Epithelial cell of proximal tubule (primary cell): ENCODE data around the gene KANSL1L. TPM values are rescaled to one million over a fixed set of nuclear protein-coding genes. Genes with fewer than 3 reads are reported as not detected.

Experiments
- DNase-seq: peaks from one replicate; pipeline ENCODE4 v3.0.0-alpha.2; 2011; ENCODE audit warnings: low read depth
- H3K4me3 ChIP-seq: 2 replicates; pipeline ENCODE4 v1.5.1; 2011; ENCODE audit warnings: low read depth, mild to moderate bottlenecking, low read length
- total RNA-seq: library from RNA; depleted of rRNA; stranded (reverse); fragments of >200 nt; gene quantifications from 2 replicates; pipeline ENCODE4 v1.2.3, GENCODE V29; 2015
- TF ChIP-seq, protein P1 (sequence below): conservative IDR thresholded peaks from 2 replicates; pipeline ENCODE4 v1.5.1; 2012; ENCODE audit warnings: low read depth, mild to moderate bottlenecking, low read length

KANSL1L gene
- total RNA-seq, 1 donor from 2014 or later: 5.6 TPM

DNA sequence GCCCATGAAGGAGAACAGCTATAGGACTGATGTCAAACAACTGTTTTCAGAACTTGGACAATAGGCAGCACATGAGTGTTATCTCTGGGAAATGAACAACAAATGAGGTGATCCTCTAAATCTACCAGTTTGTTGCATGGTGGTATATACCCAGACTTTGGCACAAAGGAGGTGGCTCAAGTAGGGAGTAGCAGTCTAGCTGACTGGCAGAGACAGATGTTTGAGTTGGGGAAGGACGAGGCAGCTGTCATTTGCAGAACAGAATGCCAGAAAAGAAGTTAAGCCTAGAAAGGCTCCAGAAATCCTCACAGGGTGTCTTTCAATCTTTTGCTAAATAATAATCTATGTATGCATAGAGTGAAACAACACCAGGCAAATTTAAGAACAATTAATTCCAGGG lies 121.4 kb downstream of the KANSL1L start:
- no peak overlapping the region for H3K4me3 ChIP-seq
- DNase-seq: no peak
- TF ChIP-seq, protein P1, sequence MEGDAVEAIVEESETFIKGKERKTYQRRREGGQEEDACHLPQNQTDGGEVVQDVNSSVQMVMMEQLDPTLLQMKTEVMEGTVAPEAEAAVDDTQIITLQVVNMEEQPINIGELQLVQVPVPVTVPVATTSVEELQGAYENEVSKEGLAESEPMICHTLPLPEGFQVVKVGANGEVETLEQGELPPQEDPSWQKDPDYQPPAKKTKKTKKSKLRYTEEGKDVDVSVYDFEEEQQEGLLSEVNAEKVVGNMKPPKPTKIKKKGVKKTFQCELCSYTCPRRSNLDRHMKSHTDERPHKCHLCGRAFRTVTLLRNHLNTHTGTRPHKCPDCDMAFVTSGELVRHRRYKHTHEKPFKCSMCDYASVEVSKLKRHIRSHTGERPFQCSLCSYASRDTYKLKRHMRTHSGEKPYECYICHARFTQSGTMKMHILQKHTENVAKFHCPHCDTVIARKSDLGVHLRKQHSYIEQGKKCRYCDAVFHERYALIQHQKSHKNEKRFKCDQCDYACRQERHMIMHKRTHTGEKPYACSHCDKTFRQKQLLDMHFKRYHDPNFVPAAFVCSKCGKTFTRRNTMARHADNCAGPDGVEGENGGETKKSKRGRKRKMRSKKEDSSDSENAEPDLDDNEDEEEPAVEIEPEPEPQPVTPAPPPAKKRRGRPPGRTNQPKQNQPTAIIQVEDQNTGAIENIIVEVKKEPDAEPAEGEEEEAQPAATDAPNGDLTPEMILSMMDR: no peak

DNA sequence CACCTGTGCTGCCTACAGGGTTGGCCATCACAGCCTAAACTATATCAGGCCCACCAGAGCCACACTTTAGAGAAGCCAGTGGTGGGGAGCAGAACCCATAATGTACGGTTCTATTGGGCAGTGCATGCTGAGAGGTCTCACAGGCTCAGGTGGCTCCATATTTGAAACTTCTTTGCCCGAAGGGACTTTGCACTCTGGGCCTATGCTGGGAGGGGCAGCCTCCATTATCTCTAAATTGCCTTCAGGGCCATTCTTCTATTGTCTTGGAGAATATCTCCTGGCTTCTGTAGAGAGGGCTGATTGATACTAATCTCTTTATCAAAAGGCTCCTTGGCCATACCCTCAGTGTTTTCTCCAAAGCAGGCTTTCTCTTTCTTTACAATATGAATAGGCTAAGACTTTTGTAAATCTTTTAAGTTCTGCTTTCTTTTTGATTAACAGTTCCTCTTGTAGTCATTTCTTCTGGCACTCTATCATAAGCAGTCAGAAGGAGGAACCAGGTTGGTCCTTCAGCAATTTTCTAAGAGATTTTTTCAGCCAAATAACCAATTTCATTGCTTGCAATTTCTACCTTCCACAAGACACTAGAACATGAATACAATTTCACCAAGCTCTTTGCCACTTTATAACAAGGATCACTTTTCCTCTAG lies 124.2 kb downstream of the KANSL1L start:
- TF ChIP-seq, protein P1: no peak
- H3K4me3 ChIP-seq: no peak overlapping the region
- DNase-seq: no peak

DNA sequence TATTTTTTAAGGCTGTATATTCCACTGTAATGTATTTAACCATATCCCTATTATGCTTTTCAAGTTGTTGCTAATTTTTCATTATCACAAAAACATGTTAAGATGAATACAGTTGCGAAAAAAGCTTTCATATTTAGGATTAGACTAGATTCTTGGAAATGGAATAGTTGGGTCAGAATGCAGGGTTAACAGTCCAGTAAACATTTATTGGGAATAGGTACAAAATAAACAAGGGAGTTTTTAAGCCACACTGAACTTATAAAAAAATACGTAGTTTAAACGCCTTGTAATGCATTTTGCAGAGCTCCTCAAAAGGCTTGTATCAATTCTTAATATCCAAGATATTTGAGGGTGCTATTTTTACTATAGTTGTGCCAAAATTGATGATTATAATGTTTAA lies 133.1 kb downstream of the KANSL1L start:
- TF ChIP-seq, protein P1: no peak
- DNase-seq: no peak
- no peak overlapping the region for H3K4me3 ChIP-seq

DNA sequence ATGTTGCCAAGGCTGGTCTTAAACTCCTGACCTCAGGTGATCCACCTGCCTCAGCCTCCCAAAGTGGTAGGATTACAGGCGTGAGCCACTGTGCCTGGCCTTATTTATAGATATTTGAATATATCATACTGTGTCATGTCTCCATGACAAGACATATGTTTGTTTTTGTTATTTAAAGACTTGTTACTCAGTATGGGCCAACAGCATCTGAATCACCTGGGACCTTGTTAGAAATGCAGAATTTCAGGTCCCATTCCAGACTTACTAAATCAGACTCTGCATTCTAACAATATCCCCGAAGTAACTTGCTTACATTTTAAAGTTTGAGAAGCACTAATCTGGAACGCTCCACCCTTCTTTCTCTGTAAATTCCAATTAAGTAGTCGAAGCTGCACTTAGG lies 135.5 kb downstream of the KANSL1L start:
- no peak overlapping the region for H3K4me3 ChIP-seq
- TF ChIP-seq, protein P1: no peak
- no peak for DNase-seq

DNA sequence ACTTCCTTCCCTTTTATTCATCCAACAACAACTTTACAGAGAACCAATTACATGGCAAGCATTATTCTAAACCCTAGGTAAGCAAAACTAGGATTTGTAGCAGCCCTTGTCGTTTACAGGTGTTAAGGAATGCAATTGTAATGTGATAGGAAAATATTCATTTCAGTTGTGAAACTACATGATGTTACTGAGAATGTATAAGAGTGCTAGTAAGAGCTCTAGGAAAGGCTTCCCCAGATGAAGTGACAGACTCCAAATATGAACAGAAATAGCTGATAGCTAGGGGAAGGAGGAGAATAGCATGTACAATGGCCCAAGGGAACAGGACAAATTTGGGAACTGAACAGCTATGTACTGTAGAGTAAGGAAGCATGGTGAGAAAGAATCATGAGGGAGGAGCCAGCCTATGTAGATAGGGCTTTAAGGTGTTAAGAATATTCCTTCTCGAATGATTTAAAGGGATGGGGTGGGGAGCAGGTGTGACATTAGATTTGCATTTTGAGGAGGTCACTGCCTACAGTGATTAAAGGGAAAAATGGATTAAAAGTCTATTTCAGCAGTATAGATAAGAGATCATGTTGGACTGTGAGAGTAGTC lies 137.0 kb downstream of the KANSL1L start:
- no peak for DNase-seq
- TF ChIP-seq, protein P1: no peak
- no peak overlapping the region for H3K4me3 ChIP-seq

DNA sequence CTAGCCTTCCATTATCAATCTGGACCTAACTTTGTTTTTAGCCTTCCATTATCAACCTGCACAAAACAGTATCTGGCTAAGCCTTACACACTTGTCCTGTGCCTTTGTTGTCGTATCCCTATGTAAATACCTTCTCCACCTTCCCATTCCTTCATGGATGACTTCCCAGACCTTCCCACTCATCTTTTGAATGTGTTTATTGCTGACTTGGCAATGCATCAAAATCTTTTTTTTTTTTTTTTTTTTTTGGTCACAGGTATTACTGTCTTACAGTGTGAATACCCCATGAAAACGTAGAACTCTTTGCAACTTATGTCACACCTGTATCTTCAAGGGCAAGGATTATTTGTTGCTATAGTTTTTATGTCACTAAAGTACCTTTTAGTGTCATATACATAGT lies 143.0 kb downstream of the KANSL1L start:
- no peak overlapping the region for H3K4me3 ChIP-seq
- no peak for DNase-seq
- TF ChIP-seq, protein P1: no peak

DNA sequence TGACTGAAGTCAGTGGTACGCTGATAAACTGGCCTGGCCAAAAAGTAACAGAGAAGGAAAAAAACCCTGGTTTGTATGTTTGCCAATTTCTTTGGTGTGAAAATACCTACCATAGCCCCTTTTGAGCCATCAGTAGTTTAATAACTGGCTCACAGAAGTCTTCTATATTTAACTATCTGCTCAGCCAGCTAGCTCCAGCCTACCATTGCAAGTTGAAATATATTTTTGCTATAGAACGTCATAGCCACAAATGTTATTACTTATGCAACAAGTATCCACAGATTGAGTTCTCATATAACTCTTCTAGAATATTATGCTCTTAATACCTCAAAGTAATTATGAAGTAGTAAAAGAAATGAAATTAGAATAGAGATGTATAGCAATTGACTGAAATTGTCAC lies 143.6 kb downstream of the KANSL1L start:
- no peak for DNase-seq
- TF ChIP-seq, protein P1: no peak
- H3K4me3 ChIP-seq: no peak overlapping the region
